WTC11 (cell line): ENCODE measurements around the gene SDHAF2. TPM values are rescaled to one million over a fixed set of nuclear protein-coding genes. Genes with fewer than 3 reads are reported as not detected.
A peak's percentile ranks its signal among the peaks of the same experiment; 100 is the strongest.
"Not testable (repeated sequence)": the region's sequence is repeated elsewhere in the genome, so short reads cannot be mapped to it uniquely, and the experiment has no call there.

Experiments used
- ATAC-seq: fragments of 200-7000 bp; cut with Tn5 transposase; 2 replicates; pipeline ENCODE4 v1.10.0; 2021; ENCODE audit warnings: mild to moderate bottlenecking, moderate library complexity
- CTCF ChIA-PET: fragments of 300-600 bp; sonication (Branson Sonifier 250); formaldehyde crosslinking; loops from one replicate; lab custom pipeline; 2021; ENCODE audit warnings: antibody characterized with exemption; lab: Charles Lee
- POLR2A ChIA-PET: fragments of 350-600 bp; sonication (Branson Sonifier 250); formaldehyde crosslinking; loops from one replicate; lab custom pipeline; 2021; ENCODE audit warnings: antibody characterized with exemption; lab: Charles Lee
- DNase-seq: peaks from one replicate; pipeline ENCODE4 v3.0.0; 2021; ENCODE audit warnings: low spot score
- H3K27ac Mint-ChIP-seq: 2 replicates; pipeline ENCODE4 v1.8.0; 2021; ENCODE audit warnings: mixed read lengths
- H3K27me3 Mint-ChIP-seq: 2 replicates; pipeline ENCODE4 v1.8.0; 2021; ENCODE audit warnings: low read depth, mild to moderate bottlenecking, moderate library complexity, mixed read lengths
- H3K36me3 Mint-ChIP-seq: 2 replicates; pipeline ENCODE4 v1.8.0; 2021; ENCODE audit warnings: mixed read lengths
- H3K4me1 Mint-ChIP-seq: 2 replicates; pipeline ENCODE4 v1.8.0; 2022; ENCODE audit warnings: mixed read lengths
- H3K4me3 Mint-ChIP-seq: 2 replicates; pipeline ENCODE4 v1.8.0; 2021; ENCODE audit warnings: mild to moderate bottlenecking, moderate library complexity, mixed read lengths
- H3K9me3 Mint-ChIP-seq: 2 replicates; pipeline ENCODE4 v1.8.0; 2021; ENCODE audit warnings: mixed read lengths
- CREM ChIP-seq: sonication (generic); formaldehyde crosslinking; IDR thresholded peaks from 2 replicates; pipeline ENCODE4 v1.8.1; 2022; ENCODE audit warnings: mild to moderate bottlenecking, missing genetic modification reagents, moderate library complexity
- ELF4 ChIP-seq: sonication (generic); formaldehyde crosslinking; IDR thresholded peaks from 2 replicates; pipeline ENCODE4 v1.8.1; 2022; ENCODE audit warnings: low read depth, mild to moderate bottlenecking, moderate library complexity, missing genetic modification reagents
- EMX1 ChIP-seq: fragments of 250-450 bp; sonication (Bioruptor Pico); IDR thresholded peaks from 2 replicates; pipeline ENCODE4 v1.8.0; 2021; ENCODE audit warnings: mild to moderate bottlenecking
- ERG ChIP-seq: fragments of 250-450 bp; sonication (Bioruptor Pico); IDR thresholded peaks from 2 replicates; pipeline ENCODE4 v1.8.0; 2021; ENCODE audit warnings: mild to moderate bottlenecking
- FOXK1 ChIP-seq: sonication (generic); formaldehyde crosslinking; IDR thresholded peaks from 2 replicates; pipeline ENCODE4 v1.8.0; 2022; ENCODE audit warnings: mild to moderate bottlenecking, moderate library complexity, missing genetic modification reagents
- GRHL2 ChIP-seq: fragments of 250-450 bp; sonication (Bioruptor Pico); IDR thresholded peaks from 2 replicates; pipeline ENCODE4 v1.8.0; 2022; ENCODE audit warnings: mild to moderate bottlenecking, moderate library complexity; ENCODE audit not compliant: insufficient replicate concordance, severe bottlenecking
- HMGA2 ChIP-seq: fragments of 250-450 bp; sonication (Bioruptor Pico); IDR thresholded peaks from 2 replicates; pipeline ENCODE4 v1.4.0; 2021; ENCODE audit warnings: mild to moderate bottlenecking, moderate library complexity
- IRF2 ChIP-seq: sonication (generic); formaldehyde crosslinking; IDR thresholded peaks from 2 replicates; pipeline ENCODE4 v1.8.0; 2022; ENCODE audit warnings: low read depth, missing genetic modification reagents, borderline replicate concordance
- NFATC4 ChIP-seq: fragments of 250-450 bp; sonication (Bioruptor Pico); IDR thresholded peaks from 2 replicates; pipeline ENCODE4 v1.9.0; 2021; ENCODE audit warnings: mild to moderate bottlenecking
- NFYB ChIP-seq: sonication (generic); formaldehyde crosslinking; conservative IDR thresholded peaks from 2 replicates; pipeline ENCODE4 v1.8.0; 2022; ENCODE audit warnings: low read depth, missing genetic modification reagents
- PRRX2 ChIP-seq: fragments of 250-450 bp; sonication (Bioruptor Pico); IDR thresholded peaks from 2 replicates; pipeline ENCODE4 v1.8.0; 2021; ENCODE audit warnings: mild to moderate bottlenecking
- RELA ChIP-seq: sonication (generic); formaldehyde crosslinking; IDR thresholded peaks from 2 replicates; pipeline ENCODE4 v1.8.1; 2022; ENCODE audit warnings: missing genetic modification reagents, mild to moderate bottlenecking, borderline replicate concordance
- SMAD4 ChIP-seq: sonication (generic); formaldehyde crosslinking; IDR thresholded peaks from 2 replicates; pipeline ENCODE4 v1.8.0; 2022; ENCODE audit warnings: mild to moderate bottlenecking, missing genetic modification reagents
- SOX15 ChIP-seq: fragments of 250-450 bp; sonication (Bioruptor Pico); IDR thresholded peaks from 2 replicates; pipeline ENCODE4 v1.9.0; 2021; ENCODE audit warnings: mild to moderate bottlenecking
- ZNF232 ChIP-seq: sonication (generic); formaldehyde crosslinking; IDR thresholded peaks from 2 replicates; pipeline ENCODE4 v1.8.0; 2022; ENCODE audit warnings: mild to moderate bottlenecking, missing genetic modification reagents
- ZNF416 ChIP-seq: fragments of 250-450 bp; sonication (Bioruptor Pico); IDR thresholded peaks from 2 replicates; pipeline ENCODE4 v1.9.0; 2021; ENCODE audit warnings: mild to moderate bottlenecking, inconsistent platforms
- ZNF423 ChIP-seq: fragments of 250-450 bp; sonication (Bioruptor Pico); IDR thresholded peaks from 2 replicates; pipeline ENCODE4 v2.1.2; 2022; ENCODE audit warnings: mild to moderate bottlenecking, moderate library complexity
- ZNF512 ChIP-seq: sonication (generic); formaldehyde crosslinking; IDR thresholded peaks from 2 replicates; pipeline ENCODE4 v1.8.1; 2022; ENCODE audit warnings: missing genetic modification reagents, borderline replicate concordance
- total RNA-seq: library from RNA; stranded (reverse); gene quantifications from 3 replicates; pipeline ENCODE4 v1.2.3, GENCODE V29; 2021
- TF ChIP-seq, protein P1 (sequence below): fragments of 250-450 bp; sonication (Bioruptor Pico); IDR thresholded peaks from 2 replicates; pipeline ENCODE4 v2.1.2; 2022; ENCODE audit warnings: mild to moderate bottlenecking, moderate library complexity
- TF ChIP-seq, protein P2 (sequence below): fragments of 200-600 bp; IDR thresholded peaks from 2 replicates; pipeline ENCODE4 v1.8.0; 2022; ENCODE audit warnings: antibody characterized with exemption
- TF ChIP-seq, protein P3 (sequence below): sonication (generic); formaldehyde crosslinking; IDR thresholded peaks from 2 replicates; pipeline ENCODE4 v1.8.0; 2022; ENCODE audit warnings: mild to moderate bottlenecking, missing genetic modification reagents

The SDHAF2 gene
- total RNA-seq, 1 experiment from 2014 or later: 36.5 TPM

- POLR2A ChIA-PET: interaction anchor here (0.9 to 1.8 kb wide), 9 partner anchors 9 to 148 kb away, joined by 3 to 15 read pairs (median 4); partner anchors contain the start of genes CYB561A3, TMEM138 and TMEM216
- Mint-ChIP-seq H3K4me1 (peaks cover 20% of the 10 kb centered on the region), H3K36me3 (peaks cover 45% of the 10 kb centered on the region), H3K4me3 (peak overlapping the region; percentile 100), H3K27me3 (no peaks in the 10 kb centered on the region), H3K9me3 (no peaks in the 10 kb centered on the region), H3K27ac (peak overlapping the region; percentile 95; the same call in 1 of the 2 replicates)
- ATAC-seq (peak; percentile 81), DNase-seq (peak; percentile 79)
- TF ChIP-seq ZNF416 (CRISPR knock-in tag) (peak; percentile 77; the same call in 1 of the 2 replicates), NFATC4 (CRISPR knock-in tag) (peak; percentile 66; the same call in 1 of the 2 replicates), NFYB (CRISPR knock-in tag) (peak; percentile 11; the same call in 1 of the 2 replicates), EMX1 (peak; percentile 69; the same call in 1 of the 2 replicates), ERG (no peak; the same call in 1 of the 2 replicates), ZNF423 (CRISPR knock-in tag) (peak; percentile 72; the same call in 1 of the 2 replicates), ZNF232 (peak; percentile 22; the same call in 1 of the 2 replicates), RELA (CRISPR knock-in tag) (no peak)
- TF ChIP-seq, protein P1, sequence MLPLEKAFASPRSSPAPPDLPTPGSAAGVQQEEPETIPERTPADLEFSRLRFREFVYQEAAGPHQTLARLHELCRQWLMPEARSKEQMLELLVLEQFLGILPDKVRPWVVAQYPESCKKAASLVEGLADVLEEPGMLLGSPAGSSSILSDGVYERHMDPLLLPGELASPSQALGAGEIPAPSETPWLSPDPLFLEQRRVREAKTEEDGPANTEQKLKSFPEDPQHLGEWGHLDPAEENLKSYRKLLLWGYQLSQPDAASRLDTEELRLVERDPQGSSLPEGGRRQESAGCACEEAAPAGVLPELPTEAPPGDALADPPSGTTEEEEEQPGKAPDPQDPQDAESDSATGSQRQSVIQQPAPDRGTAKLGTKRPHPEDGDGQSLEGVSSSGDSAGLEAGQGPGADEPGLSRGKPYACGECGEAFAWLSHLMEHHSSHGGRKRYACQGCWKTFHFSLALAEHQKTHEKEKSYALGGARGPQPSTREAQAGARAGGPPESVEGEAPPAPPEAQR: no peak
- CTCF ChIA-PET: interaction anchor here (0.6 to 2.1 kb wide), 21 partner anchors 12 to 1879 kb away, joined by 3 to 27 read pairs (median 5); partner anchors contain the start of genes CYB561A3, LRRC10B and TMEM216
Observed at GRCh38 chr11:61429346-61429690, 606 bp upstream of the SDHAF2 start.

DNA sequence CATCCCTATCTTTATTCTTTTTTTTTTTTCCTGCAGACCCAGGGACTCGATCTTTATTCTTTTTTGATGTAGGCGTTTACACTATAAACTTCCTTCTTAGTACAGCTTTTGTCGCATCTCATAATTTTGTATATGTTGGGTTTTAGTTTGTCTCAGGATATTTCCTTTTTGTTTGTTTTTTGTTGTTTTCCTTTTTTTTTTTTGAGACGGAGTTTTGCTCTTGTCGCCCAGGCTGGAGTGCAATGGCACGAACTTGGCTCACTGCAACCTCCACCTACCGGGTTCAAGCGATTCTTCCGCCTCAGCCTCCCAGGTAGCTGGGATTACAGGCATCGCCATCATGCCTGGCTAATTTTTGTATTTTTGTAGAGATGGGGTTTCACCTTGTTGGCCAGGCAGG lies 915 bp downstream of the SDHAF2 start:
- POLR2A ChIA-PET, H3K27ac Mint-ChIP-seq, DNase-seq, H3K27me3 Mint-ChIP-seq, H3K9me3 Mint-ChIP-seq, ATAC-seq: not testable (repeated sequence)
- Mint-ChIP-seq H3K4me3 (peak overlapping the region; percentile 100), H3K4me1 (peaks cover 26% of the 10 kb centered on the region), H3K36me3 (peaks cover 33% of the 10 kb centered on the region)
- CTCF ChIA-PET: interaction anchor here (2.1 kb wide), 1 partner anchor 207 kb away, joined by 8 read pairs; no protein-coding TSS in a partner anchor

DNA sequence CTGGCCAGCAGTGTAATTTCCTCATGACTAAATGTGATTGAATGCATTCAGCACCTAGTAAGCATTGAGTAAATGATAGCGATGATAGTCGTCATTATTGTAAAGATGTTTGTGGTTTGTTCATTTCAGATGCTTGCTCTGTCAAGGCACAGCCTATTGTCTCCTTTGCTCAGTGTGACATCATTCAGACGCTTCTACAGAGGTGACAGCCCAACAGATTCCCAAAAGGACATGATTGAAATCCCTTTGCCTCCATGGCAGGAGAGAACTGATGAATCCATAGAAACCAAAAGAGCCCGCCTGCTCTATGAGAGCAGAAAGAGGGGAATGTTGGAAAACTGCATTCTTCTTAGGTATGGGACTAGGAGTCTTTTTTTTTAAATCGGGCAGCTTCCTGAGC lies 7.6 kb downstream of the SDHAF2 start:
- POLR2A ChIA-PET: no interaction called here
- no peak for DNase-seq
- Mint-ChIP-seq H3K9me3 (no peaks in the 10 kb centered on the region), H3K27me3 (no peaks in the 10 kb centered on the region), H3K4me1 (peaks cover 7% of the 10 kb centered on the region)
- TF ChIP-seq GRHL2 (CRISPR knock-in tag) (no peak), SMAD4 (CRISPR knock-in tag) (no peak)
- TF ChIP-seq, protein P2, sequence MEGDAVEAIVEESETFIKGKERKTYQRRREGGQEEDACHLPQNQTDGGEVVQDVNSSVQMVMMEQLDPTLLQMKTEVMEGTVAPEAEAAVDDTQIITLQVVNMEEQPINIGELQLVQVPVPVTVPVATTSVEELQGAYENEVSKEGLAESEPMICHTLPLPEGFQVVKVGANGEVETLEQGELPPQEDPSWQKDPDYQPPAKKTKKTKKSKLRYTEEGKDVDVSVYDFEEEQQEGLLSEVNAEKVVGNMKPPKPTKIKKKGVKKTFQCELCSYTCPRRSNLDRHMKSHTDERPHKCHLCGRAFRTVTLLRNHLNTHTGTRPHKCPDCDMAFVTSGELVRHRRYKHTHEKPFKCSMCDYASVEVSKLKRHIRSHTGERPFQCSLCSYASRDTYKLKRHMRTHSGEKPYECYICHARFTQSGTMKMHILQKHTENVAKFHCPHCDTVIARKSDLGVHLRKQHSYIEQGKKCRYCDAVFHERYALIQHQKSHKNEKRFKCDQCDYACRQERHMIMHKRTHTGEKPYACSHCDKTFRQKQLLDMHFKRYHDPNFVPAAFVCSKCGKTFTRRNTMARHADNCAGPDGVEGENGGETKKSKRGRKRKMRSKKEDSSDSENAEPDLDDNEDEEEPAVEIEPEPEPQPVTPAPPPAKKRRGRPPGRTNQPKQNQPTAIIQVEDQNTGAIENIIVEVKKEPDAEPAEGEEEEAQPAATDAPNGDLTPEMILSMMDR: no peak
- TF ChIP-seq, all 79 proteins: peak for 0
- peaks cover 60% of the 10 kb centered on the region for H3K36me3 Mint-ChIP-seq
- no peak overlapping the region for H3K4me3 Mint-ChIP-seq
- CTCF ChIA-PET: interaction anchor here (4.3 kb wide), 1 partner anchor 9 kb away, joined by 69 read pairs; no protein-coding TSS in a partner anchor
- no peak overlapping the region for H3K27ac Mint-ChIP-seq
- no peak for ATAC-seq

DNA sequence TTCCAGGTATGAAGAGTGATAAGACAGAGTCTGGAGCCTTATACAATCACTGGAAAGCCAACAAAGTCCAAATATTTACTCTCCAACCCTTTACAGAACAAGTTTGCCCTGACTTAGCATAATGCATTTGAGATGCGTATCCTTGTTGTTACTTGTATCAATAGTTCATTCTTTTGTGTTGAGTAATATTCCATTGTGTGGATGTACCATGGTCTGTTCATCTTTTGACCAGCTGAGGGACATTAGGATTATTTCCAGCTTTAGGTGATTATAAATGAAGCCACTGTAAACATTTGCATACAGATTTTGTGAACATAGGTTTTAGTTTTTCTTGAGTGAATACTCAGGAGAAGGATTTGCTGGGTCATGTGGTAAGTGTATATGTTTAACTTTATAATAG lies 9.7 kb downstream of the SDHAF2 start:
- Mint-ChIP-seq H3K9me3 (no peaks in the 10 kb centered on the region), H3K27ac (no peak overlapping the region), H3K27me3 (no peaks in the 10 kb centered on the region), H3K36me3 (peaks cover 70% of the 10 kb centered on the region), H3K4me1 (peaks cover 7% of the 10 kb centered on the region), H3K4me3 (no peak overlapping the region)
- ChIA-PET CTCF (interaction anchor here (1.8 kb wide), 1 partner anchor 92 kb away, joined by 5 read pairs; no protein-coding TSS in a partner anchor), POLR2A (no interaction called here)
- no peak for ATAC-seq
- DNase-seq: no peak
- TF ChIP-seq SOX15 (CRISPR knock-in tag) (no peak), CREM (CRISPR knock-in tag) (no peak), HMGA2 (CRISPR knock-in tag) (no peak), PRRX2 (CRISPR knock-in tag) (no peak), FOXK1 (CRISPR knock-in tag) (no peak), ELF4 (CRISPR knock-in tag) (no peak), NFATC4 (CRISPR knock-in tag) (no peak), ZNF512 (no peak), SMAD4 (CRISPR knock-in tag) (no peak), IRF2 (no peak)
- TF ChIP-seq, protein P3, sequence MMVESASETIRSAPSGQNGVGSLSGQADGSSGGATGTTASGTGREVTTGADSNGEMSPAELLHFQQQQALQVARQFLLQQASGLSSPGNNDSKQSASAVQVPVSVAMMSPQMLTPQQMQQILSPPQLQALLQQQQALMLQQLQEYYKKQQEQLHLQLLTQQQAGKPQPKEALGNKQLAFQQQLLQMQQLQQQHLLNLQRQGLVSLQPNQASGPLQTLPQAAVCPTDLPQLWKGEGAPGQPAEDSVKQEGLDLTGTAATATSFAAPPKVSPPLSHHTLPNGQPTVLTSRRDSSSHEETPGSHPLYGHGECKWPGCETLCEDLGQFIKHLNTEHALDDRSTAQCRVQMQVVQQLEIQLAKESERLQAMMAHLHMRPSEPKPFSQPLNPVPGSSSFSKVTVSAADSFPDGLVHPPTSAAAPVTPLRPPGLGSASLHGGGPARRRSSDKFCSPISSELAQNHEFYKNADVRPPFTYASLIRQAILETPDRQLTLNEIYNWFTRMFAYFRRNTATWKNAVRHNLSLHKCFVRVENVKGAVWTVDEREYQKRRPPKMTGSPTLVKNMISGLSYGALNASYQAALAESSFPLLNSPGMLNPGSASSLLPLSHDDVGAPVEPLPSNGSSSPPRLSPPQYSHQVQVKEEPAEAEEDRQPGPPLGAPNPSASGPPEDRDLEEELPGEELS (CRISPR knock-in tag): no peak
